Adipocyte (in vitro differentiated cells): ENCODE measurements around the gene GCNA.
"Not testable (repeated sequence)": the region's sequence is repeated elsewhere in the genome, so short reads cannot be mapped to it uniquely, and the experiment has no call there.

Source experiments
- DNase-seq: peaks from one replicate; pipeline ENCODE4 v3.0.0-alpha.2; 2015; ENCODE audit warnings: low read depth
- H3K27me3 ChIP-seq: replicated peaks from 2 replicates; pipeline ENCODE4 v1.7.0; 2013; ENCODE audit warnings: mild to moderate bottlenecking, low read length, moderate library complexity; ENCODE audit not compliant: control insufficient read depth, insufficient read depth
- H3K36me3 ChIP-seq: 2 replicates; pipeline ENCODE4 v1.7.0; 2013; ENCODE audit warnings: low read length, mild to moderate bottlenecking, moderate library complexity; ENCODE audit not compliant: control insufficient read depth, insufficient read depth, severe bottlenecking
- H3K4me1 ChIP-seq: 2 replicates; pipeline ENCODE4 v1.7.0; 2013; ENCODE audit warnings: mild to moderate bottlenecking, low read length, moderate library complexity; ENCODE audit not compliant: control insufficient read depth, insufficient read depth
- H3K4me3 ChIP-seq: 2 replicates; pipeline ENCODE4 v1.7.0; 2013; ENCODE audit warnings: mild to moderate bottlenecking, low read length, moderate library complexity
- H3K9ac ChIP-seq: 2 replicates; pipeline ENCODE4 v1.7.0; 2013; ENCODE audit warnings: mild to moderate bottlenecking, low read length, moderate library complexity
- H3K9me3 ChIP-seq: 2 replicates; pipeline ENCODE4 v1.7.0; 2013; ENCODE audit warnings: mild to moderate bottlenecking, low read length, moderate library complexity; ENCODE audit not compliant: control insufficient read depth

Gene GCNA

GRCh38 chrX:71603618-71604017, 25.4 kb downstream of the GCNA start:
- Histone ChIP-seq H3K4me3 (no peak overlapping the region), H3K36me3 (peaks cover 87% of the 10 kb centered on the region), H3K27me3 (no peaks in the 10 kb centered on the region), H3K9ac (no peak overlapping the region), H3K4me1 (no peaks in the 10 kb centered on the region), H3K9me3 (peaks cover 37% of the 10 kb centered on the region)
- no peak for DNase-seq

DNA sequence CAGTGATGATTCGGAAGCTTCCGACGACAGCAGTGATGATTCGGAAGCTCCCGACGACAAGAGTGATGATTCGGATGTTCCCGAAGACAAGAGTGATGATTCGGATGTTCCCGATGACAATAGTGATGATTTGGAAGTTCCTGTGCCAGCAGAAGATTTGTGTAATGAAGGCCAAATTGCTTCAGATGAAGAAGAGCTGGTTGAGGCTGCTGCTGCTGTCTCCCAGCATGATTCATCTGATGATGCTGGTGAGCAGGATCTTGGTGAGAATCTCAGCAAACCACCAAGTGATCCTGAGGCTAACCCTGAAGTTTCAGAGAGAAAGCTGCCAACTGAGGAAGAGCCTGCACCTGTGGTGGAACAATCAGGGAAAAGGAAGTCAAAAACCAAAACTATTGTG, 25.9 kb downstream of the GCNA start:
- H3K9me3 ChIP-seq: peaks cover 39% of the 10 kb centered on the region
- DNase-seq: no peak
- no peaks in the 10 kb centered on the region for H3K4me1 ChIP-seq
- H3K4me3 ChIP-seq: no peak overlapping the region
- no peak overlapping the region for H3K9ac ChIP-seq
- peaks cover 90% of the 10 kb centered on the region for H3K36me3 ChIP-seq
- no peaks in the 10 kb centered on the region for H3K27me3 ChIP-seq

- no peaks in the 10 kb centered on the region for H3K27me3 ChIP-seq
- H3K36me3 ChIP-seq: peaks cover 90% of the 10 kb centered on the region
- H3K4me3 ChIP-seq: no peak overlapping the region
- no peaks in the 10 kb centered on the region for H3K4me1 ChIP-seq
- peaks cover 39% of the 10 kb centered on the region for H3K9me3 ChIP-seq
- no peak for DNase-seq
- no peak overlapping the region for H3K9ac ChIP-seq
Measured at GRCh38 chrX:71604796-71605568, 26.7 kb downstream of the GCNA start.

DNA sequence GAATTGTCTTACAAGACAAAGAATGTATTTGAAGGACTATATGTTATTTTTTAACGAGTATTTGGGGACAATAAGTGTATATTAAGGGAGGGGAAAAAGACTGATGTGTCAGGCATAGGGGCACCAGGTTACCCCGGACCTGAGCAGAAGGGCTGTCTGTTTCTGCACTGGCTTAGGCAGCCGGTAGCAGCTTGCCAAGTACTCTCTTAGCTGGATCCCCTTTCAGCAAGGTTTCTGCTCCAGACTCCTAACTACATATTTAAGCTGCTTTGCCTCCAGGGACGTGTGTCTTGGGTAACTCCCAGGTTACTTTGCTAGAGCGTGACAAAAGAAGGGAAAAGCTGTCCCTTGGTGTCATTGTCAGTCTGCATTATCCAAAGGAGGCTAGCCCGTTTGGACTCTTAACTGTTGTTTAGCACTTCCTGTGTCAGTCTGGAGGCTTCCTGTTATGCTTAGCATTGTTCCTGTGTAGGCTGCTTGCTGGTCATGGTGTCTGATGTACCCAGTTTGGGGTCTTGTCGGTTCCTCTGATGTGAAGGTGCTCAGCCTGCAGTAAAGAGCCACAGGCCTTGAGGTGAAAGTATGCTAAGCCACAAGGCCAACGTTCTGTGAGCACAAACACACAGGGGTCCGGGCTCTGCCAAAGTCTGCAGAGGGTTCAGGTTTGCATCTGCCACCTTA, 28.4 kb downstream of the GCNA start:
- H3K27me3 ChIP-seq: no peaks in the 10 kb centered on the region
- H3K4me1 ChIP-seq: no peaks in the 10 kb centered on the region
- no peak overlapping the region for H3K4me3 ChIP-seq
- H3K9me3 ChIP-seq: peaks cover 51% of the 10 kb centered on the region
- H3K36me3 ChIP-seq: peaks cover 89% of the 10 kb centered on the region
- no peak for DNase-seq
- H3K9ac ChIP-seq: no peak overlapping the region

GRCh38 chrX:71607488-71607887, 29.3 kb downstream of the GCNA start:
- Histone ChIP-seq H3K4me1 (no peaks in the 10 kb centered on the region), H3K36me3 (peaks cover 89% of the 10 kb centered on the region), H3K27me3 (no peaks in the 10 kb centered on the region), H3K4me3 (no peak overlapping the region), H3K9me3 (peaks cover 51% of the 10 kb centered on the region), H3K9ac (no peak overlapping the region)
- DNase-seq: no peak

GRCh38 chrX:71609095-71609750, 31.0 kb downstream of the GCNA start:
- H3K9ac ChIP-seq: no peak overlapping the region
- H3K4me1 ChIP-seq: no peaks in the 10 kb centered on the region
- no peak overlapping the region for H3K4me3 ChIP-seq
- H3K27me3 ChIP-seq: peaks cover 2% of the 10 kb centered on the region
- peaks cover 92% of the 10 kb centered on the region for H3K36me3 ChIP-seq
- no peak for DNase-seq
- H3K9me3 ChIP-seq: peaks cover 46% of the 10 kb centered on the region

- H3K4me1 ChIP-seq, H3K4me3 ChIP-seq, DNase-seq, H3K9ac ChIP-seq, H3K27me3 ChIP-seq: not testable (repeated sequence)
- H3K36me3 ChIP-seq: peaks cover 79% of the 10 kb centered on the region
- H3K9me3 ChIP-seq: peaks cover 38% of the 10 kb centered on the region
Measured at GRCh38 chrX:71611736-71612135, 33.5 kb downstream of the GCNA start.

- peaks cover 74% of the 10 kb centered on the region for H3K36me3 ChIP-seq
- H3K4me1 ChIP-seq: no peaks in the 10 kb centered on the region
- peaks cover 33% of the 10 kb centered on the region for H3K9me3 ChIP-seq
- DNase-seq: no peak
- peaks cover 2% of the 10 kb centered on the region for H3K27me3 ChIP-seq
- H3K4me3 ChIP-seq: no peak overlapping the region
- H3K9ac ChIP-seq: no peak overlapping the region
Measured at GRCh38 chrX:71612256-71612655, 34.0 kb downstream of the GCNA start.

GRCh38 chrX:71615056-71615455, 36.8 kb downstream of the GCNA start:
- Histone ChIP-seq H3K4me1 (no peaks in the 10 kb centered on the region), H3K4me3 (no peak overlapping the region), H3K27me3 (peaks cover 2% of the 10 kb centered on the region), H3K9me3 (peaks cover 30% of the 10 kb centered on the region), H3K9ac (no peak overlapping the region), H3K36me3 (peaks cover 48% of the 10 kb centered on the region)
- no peak for DNase-seq

DNA sequence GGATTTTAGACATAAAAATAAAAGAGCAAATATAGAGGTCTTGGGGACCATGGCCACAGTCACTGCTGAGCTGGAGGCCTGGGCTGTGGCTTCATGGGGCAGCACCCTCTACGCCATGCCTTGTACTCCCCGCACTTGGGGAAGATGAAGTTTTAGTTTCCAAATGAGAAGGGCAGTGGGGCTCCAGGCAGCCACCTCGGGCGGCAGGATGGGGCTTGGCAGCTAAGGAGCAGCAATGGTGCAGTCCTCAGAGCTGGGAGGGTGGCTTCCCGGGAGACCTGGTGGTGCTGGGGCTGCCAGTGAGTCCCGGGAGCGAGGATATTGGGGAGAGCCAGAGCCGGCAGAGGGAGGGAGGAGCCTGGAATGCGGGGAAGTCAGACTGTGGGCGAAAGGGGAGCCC, 37.7 kb downstream of the GCNA start:
- Histone ChIP-seq H3K4me3 (no peak overlapping the region), H3K36me3 (peaks cover 41% of the 10 kb centered on the region), H3K9ac (no peak overlapping the region), H3K9me3 (peaks cover 25% of the 10 kb centered on the region), H3K4me1 (no peaks in the 10 kb centered on the region), H3K27me3 (peaks cover 2% of the 10 kb centered on the region)
- DNase-seq: no peak

- H3K9ac ChIP-seq: no peak overlapping the region
- no peak overlapping the region for H3K4me3 ChIP-seq
- H3K36me3 ChIP-seq: peaks cover 33% of the 10 kb centered on the region
- peaks cover 2% of the 10 kb centered on the region for H3K27me3 ChIP-seq
- no peak for DNase-seq
- peaks cover 6% of the 10 kb centered on the region for H3K4me1 ChIP-seq
- H3K9me3 ChIP-seq: peaks cover 18% of the 10 kb centered on the region
Measured at GRCh38 chrX:71616672-71617529, 38.7 kb downstream of the GCNA start.
